Measurements from ENCODE around the gene PLAC8L1. TPM values are rescaled to one million over a fixed set of nuclear protein-coding genes. Genes with fewer than 3 reads are reported as not detected.

Gene PLAC8L1
- total and polyA plus RNA-seq, 7 donors, result 0.36 to 0.82 TPM; not detected in 5

DNA sequence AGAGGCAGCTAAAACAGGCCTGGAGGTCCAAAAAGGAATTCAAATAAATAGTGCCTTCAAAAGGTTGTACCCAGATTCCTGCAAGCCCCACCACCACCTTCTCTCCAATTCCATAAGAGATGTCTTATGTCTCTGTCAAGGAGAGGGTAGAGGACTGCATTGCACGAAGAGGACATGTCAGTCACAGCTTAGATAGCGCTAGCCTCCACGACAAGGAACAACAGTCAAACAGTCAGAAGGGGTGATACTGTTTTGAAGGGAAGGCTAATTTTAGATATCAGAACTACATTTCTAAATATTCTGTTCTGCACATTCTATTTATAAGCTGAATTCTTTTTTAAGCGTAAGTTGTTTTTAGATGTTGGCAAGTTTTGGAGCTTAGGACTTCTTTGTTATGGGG is 34.2 kb downstream of the PLAC8L1 start:
- intact Hi-C loops (cut with DNase I), result no loop called here
- 73 to 77% methylated on average over 4 of the region's 4 CpGs for WGBS, 2 donors

DNA sequence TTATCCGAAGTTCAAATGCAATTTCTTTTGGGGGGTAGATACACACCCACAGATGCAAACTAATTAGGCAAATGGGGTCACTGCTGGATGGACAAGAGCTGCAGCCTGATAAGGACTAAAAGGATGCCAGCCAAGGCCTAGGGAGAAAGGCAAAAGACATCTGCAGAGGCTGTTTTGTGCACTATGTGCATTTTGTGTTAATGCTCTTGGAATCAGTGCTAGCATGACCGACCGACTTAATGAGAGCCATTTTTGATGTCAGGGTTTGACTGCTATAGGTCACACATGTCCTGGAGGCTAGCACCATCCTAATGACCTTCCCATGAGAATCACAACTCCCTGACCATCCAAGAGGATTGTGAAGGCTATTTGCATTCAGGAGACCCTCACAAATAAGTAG is 34.6 kb downstream of the PLAC8L1 start:
- 85 to 92% methylated on average over 3 of the region's 3 CpGs for WGBS, 2 donors
- intact Hi-C loops (cut with DNase I), result no loop called here
- no peak overlapping the region for H3K27ac ChIP-seq
- no peaks in the 10 kb centered on the region for H3K4me1 ChIP-seq
- peaks cover 0 to 4% (median 0%) of the 10 kb centered on the region in 3 donors for H3K27me3 ChIP-seq
- H3K4me3 ChIP-seq, result no peak overlapping the region
- H3K36me3 ChIP-seq, result no peaks in the 10 kb centered on the region
- no peak for DNase-seq
- no peaks in the 10 kb centered on the region for H3K9me3 ChIP-seq
- no peak for TF ChIP-seq EP300 (IDR thresholded peaks at IDR 0.05)
- TF ChIP-seq CTCF (IDR thresholded peaks at IDR 0.05), result no peak
- TF ChIP-seq POLR2A (IDR thresholded peaks at IDR 0.05), result no peak
- no peak for TF ChIP-seq POLR2AphosphoS5 (IDR thresholded peaks at IDR 0.05)

More for the DNA sequence above, 34.2 kb downstream of the PLAC8L1 start:
- Histone ChIP-seq H3K36me3 (no peaks in the 10 kb centered on the region), H3K4me3 (no peak overlapping the region), H3K9me3 (no peaks in the 10 kb centered on the region), H3K27me3 (peaks cover 0 to 8% (median 0%) of the 10 kb centered on the region in 3 donors), H3K27ac (no peak overlapping the region), H3K4me1 (no peaks in the 10 kb centered on the region)
- DNase-seq, result no peak
- TF ChIP-seq EP300 (IDR thresholded peaks at IDR 0.05), result no peak
- no peak for TF ChIP-seq CTCF (IDR thresholded peaks at IDR 0.05)
- TF ChIP-seq POLR2AphosphoS5 (IDR thresholded peaks at IDR 0.05), result no peak
- TF ChIP-seq POLR2A (IDR thresholded peaks at IDR 0.05), result no peak

DNA sequence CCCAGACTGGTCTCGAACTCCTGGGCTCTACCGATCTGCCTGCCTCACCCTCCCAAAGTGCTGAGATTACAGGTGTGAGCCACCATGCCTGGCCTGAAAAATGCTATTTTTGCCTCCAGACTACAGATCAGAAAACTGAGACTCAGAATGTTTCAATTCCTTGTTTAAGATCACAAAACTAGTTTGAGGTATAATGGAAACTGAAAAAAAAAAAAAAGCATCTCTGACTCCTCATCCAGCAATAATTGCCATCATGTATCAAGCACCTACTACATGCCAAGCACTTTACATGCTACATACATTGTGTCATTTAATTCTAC is 35.6 kb downstream of the PLAC8L1 start:
- no peak overlapping the region for H3K27ac ChIP-seq
- intact Hi-C loops (cut with DNase I), result no loop called here
- H3K9me3 ChIP-seq, result no peaks in the 10 kb centered on the region
- peaks cover 0 to under 1% (median 0%) of the 10 kb centered on the region in 3 donors for H3K27me3 ChIP-seq
- no peak for TF ChIP-seq CTCF (IDR thresholded peaks at IDR 0.05)
- TF ChIP-seq EP300 (IDR thresholded peaks at IDR 0.05), result no peak
- TF ChIP-seq POLR2A (IDR thresholded peaks at IDR 0.05), result no peak
- no peak for TF ChIP-seq POLR2AphosphoS5 (IDR thresholded peaks at IDR 0.05)
- H3K36me3 ChIP-seq, result no peaks in the 10 kb centered on the region
- WGBS, 2 donors, result 93 to 95% methylated on average over 2 of the region's 2 CpGs
- no peaks in the 10 kb centered on the region for H3K4me1 ChIP-seq
- H3K4me3 ChIP-seq, result no peak overlapping the region
- no peak for DNase-seq

DNA sequence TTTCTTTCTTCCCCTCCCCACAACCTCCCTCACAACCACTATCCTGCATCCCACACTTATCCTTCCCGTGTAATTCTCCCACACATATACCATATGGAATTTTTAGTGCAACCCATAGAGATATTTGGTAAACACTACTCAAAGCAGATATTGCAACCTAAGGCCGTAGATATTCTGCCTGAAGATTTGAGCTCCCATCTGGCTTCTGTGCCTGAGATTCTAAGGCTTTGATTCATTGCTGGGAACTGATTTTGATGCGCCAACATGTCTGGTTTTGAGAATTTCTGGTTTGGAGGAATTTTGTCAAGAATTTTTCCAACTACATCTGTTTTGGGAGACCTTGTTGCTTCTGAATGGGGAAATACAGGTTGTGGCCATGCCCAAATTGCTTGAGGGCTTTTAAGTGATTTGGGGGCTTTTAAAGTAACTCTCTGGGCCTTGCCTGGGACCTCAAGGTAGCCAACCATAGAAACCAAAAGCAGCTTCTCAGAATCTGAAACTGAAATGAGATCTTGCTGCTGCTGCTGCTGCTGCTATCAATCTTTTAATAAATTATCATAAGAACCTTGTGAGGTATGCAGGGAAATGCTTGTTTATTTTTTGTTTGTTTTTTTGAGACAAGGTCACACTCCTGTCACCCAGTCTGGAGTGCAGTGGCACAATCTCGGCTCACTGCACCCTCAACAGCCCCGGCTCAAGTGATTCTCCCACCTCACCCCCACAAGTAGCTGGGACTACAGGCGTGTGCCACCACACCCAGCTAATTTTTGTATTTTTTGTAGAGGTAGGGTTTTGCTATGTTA is 36.2 kb downstream of the PLAC8L1 start:
- Histone ChIP-seq H3K36me3 (no peaks in the 10 kb centered on the region), H3K27ac (no peak overlapping the region), H3K27me3 (no peaks in the 10 kb centered on the region), H3K4me1 (no peaks in the 10 kb centered on the region), H3K9me3 (no peaks in the 10 kb centered on the region), H3K4me3 (no peak overlapping the region)
- intact Hi-C loops (cut with DNase I), result no loop called here
- no peak for DNase-seq
- WGBS, 2 donors, result 91 to 92% methylated on average over 6 of the region's 6 CpGs
- TF ChIP-seq EP300 (IDR thresholded peaks at IDR 0.05) (no peak), POLR2AphosphoS5 (IDR thresholded peaks at IDR 0.05) (no peak), POLR2A (IDR thresholded peaks at IDR 0.05) (no peak), CTCF (IDR thresholded peaks at IDR 0.05) (no peak)

- intact Hi-C loops (cut with DNase I), result no loop called here
- WGBS, 2 donors, result 82 to 86% methylated on average over 9 of the region's 9 CpGs
- no peaks in the 10 kb centered on the region for H3K27me3 ChIP-seq
Observed at GRCh38 chr5:146068206-146068605, 37.2 kb downstream of the PLAC8L1 start.

More at GRCh38 chr5:146068206-146068605, 37.2 kb downstream of the PLAC8L1 start:
- Histone ChIP-seq H3K9me3 (no peaks in the 10 kb centered on the region), H3K4me1 (no peaks in the 10 kb centered on the region), H3K27ac (no peak overlapping the region), H3K36me3 (no peaks in the 10 kb centered on the region), H3K4me3 (no peak overlapping the region)
- no peak for DNase-seq
- TF ChIP-seq POLR2AphosphoS5 (IDR thresholded peaks at IDR 0.05), result no peak
- no peak for TF ChIP-seq POLR2A (IDR thresholded peaks at IDR 0.05)
- TF ChIP-seq EP300 (IDR thresholded peaks at IDR 0.05), result no peak
- TF ChIP-seq CTCF (IDR thresholded peaks at IDR 0.05), result no peak
